ENCODE results near the gene MAP4K1.
A peak's percentile ranks its signal among the peaks of the same experiment; 100 is the strongest.
"Not testable (repeated sequence)": the region's sequence is repeated elsewhere in the genome, so short reads cannot be mapped to it uniquely, and the experiment has no call there.

Gene MAP4K1

GRCh38 chr19:38624822-38625221 is 7.1 kb upstream of the MAP4K1 start:
- DNase-seq (ENCODE audit: low spot score), result no peak

- DNase-seq (ENCODE audit: low spot score), result no peak
These were observed 1.8 kb upstream of the MAP4K1 start for GRCh38 chr19:38619361-38620174.

- DNase-seq (ENCODE audit: low spot score), result peak; percentile 98
These were observed 1.0 kb upstream of the MAP4K1 start, which contains the start of gene EIF3K for GRCh38 chr19:38618590-38619360. Gene EIF3K, plus strand, starts transcription at chr19:38619188. Its CDS starts 81 bp downstream, at chr19:38619269.

- DNase-seq (ENCODE audit: low spot score), result peak; percentile 14
These were observed 430 bp downstream of the MAP4K1 start for GRCh38 chr19:38617283-38617763.

- no peak for DNase-seq (ENCODE audit: low spot score)
These were observed 1.5 kb downstream of the MAP4K1 start for GRCh38 chr19:38616265-38616664.

- DNase-seq (ENCODE audit: low spot score), result no peak
These were observed 2.7 kb downstream of the MAP4K1 start for GRCh38 chr19:38615007-38615581.

GRCh38 chr19:38614289-38614688 is 3.5 kb downstream of the MAP4K1 start:
- no peak for DNase-seq (ENCODE audit: low spot score)

- DNase-seq (ENCODE audit: low spot score), result no peak
These were observed 11.6 kb downstream of the MAP4K1 start for GRCh38 chr19:38606131-38606530.

GRCh38 chr19:38602856-38603255 is 14.9 kb downstream of the MAP4K1 start:
- DNase-seq (ENCODE audit: low spot score), result not testable (repeated sequence)

- DNase-seq (ENCODE audit: low spot score), result no peak
These were observed 18.0 kb downstream of the MAP4K1 start for GRCh38 chr19:38599722-38600121.

- no peak for DNase-seq (ENCODE audit: low spot score)
These were observed 20.7 kb downstream of the MAP4K1 start for GRCh38 chr19:38597075-38597474.

- DNase-seq (ENCODE audit: low spot score), result no peak
These were observed 21.4 kb downstream of the MAP4K1 start for GRCh38 chr19:38596057-38596981.

GRCh38 chr19:38592940-38593339 is 24.8 kb downstream of the MAP4K1 start:
- DNase-seq (ENCODE audit: low spot score), result no peak

- no peak for DNase-seq (ENCODE audit: low spot score)
These were observed 29.7 kb downstream of the MAP4K1 start for GRCh38 chr19:38588041-38588440.

GRCh38 chr19:38587562-38587961 is 30.2 kb downstream of the MAP4K1 start:
- DNase-seq (ENCODE audit: low spot score), result no peak

GRCh38 chr19:38583985-38584305 is 33.8 kb downstream of the MAP4K1 start:
- no peak for DNase-seq (ENCODE audit: low spot score)

GRCh38 chr19:38583219-38583984 is 34.4 kb downstream of the MAP4K1 start:
- no peak for DNase-seq (ENCODE audit: low spot score)

GRCh38 chr19:38580080-38580479 is 37.7 kb downstream of the MAP4K1 start:
- no peak for DNase-seq (ENCODE audit: low spot score)

GRCh38 chr19:38579304-38579703 is 38.4 kb downstream of the MAP4K1 start:
- not testable (repeated sequence) for DNase-seq (ENCODE audit: low spot score)

- no peak for DNase-seq (ENCODE audit: low spot score)
These were observed 39.9 kb downstream of the MAP4K1 start for GRCh38 chr19:38577826-38578225.

GRCh38 chr19:38571682-38572081 is 46.1 kb downstream of the MAP4K1 start:
- no peak for DNase-seq (ENCODE audit: low spot score)
